Measurements from ENCODE around the gene SPINT4.

SPINT4 gene

GRCh38 chr20:45722047-45722446 lies at the start of gene SPINT4:
TSS of gene SPINT4 (plus strand) at chr20:45722347. CDS start at chr20:45722368, 21 bp downstream.
- TF ChIP-seq REST (IDR thresholded peaks at IDR 0.05; ENCODE audit: low read depth) (no peak), EP300 (IDR thresholded peaks at IDR 0.05; ENCODE audit: borderline replicate concordance) (no peak), CREB1 (IDR thresholded peaks at IDR 0.05; ENCODE audit: low read depth) (no peak), ZBTB7A (IDR thresholded peaks at IDR 0.05; ENCODE audit: low read depth) (no peak), TAF1 (IDR thresholded peaks at IDR 0.05; ENCODE audit: low read depth) (no peak), USF1 (IDR thresholded peaks at IDR 0.05) (no peak), TCF12 (IDR thresholded peaks at IDR 0.05; ENCODE audit: low read depth) (no peak), FOXM1 (IDR thresholded peaks at IDR 0.05; ENCODE audit: borderline replicate concordance, low read depth) (no peak), YY1 (IDR thresholded peaks at IDR 0.05; ENCODE audit: low read depth) (no peak), TEAD4 (IDR thresholded peaks at IDR 0.05) (no peak), NFIC (IDR thresholded peaks at IDR 0.05) (no peak), MAX (IDR thresholded peaks at IDR 0.05) (no peak), RAD21 (IDR thresholded peaks at IDR 0.05; ENCODE audit: low read depth) (no peak), CEBPB (IDR thresholded peaks at IDR 0.05) (no peak)

- TF ChIP-seq YY1 (IDR thresholded peaks at IDR 0.05; ENCODE audit: low read depth) (no peak), ZBTB7A (IDR thresholded peaks at IDR 0.05; ENCODE audit: low read depth) (no peak)
Measured at GRCh38 chr20:45672765-45673164, 49.4 kb upstream of the SPINT4 start.

- TF ChIP-seq CEBPB (IDR thresholded peaks at IDR 0.05), result no peak
- TF ChIP-seq ZBTB7A (IDR thresholded peaks at IDR 0.05; ENCODE audit: low read depth), result no peak
- TF ChIP-seq TEAD4 (IDR thresholded peaks at IDR 0.05), result no peak
- TF ChIP-seq NFIC (IDR thresholded peaks at IDR 0.05), result no peak
- TF ChIP-seq EGR1 (IDR thresholded peaks at IDR 0.05), result no peak
- TF ChIP-seq TCF12 (IDR thresholded peaks at IDR 0.05; ENCODE audit: low read depth), result no peak
Measured at GRCh38 chr20:45679650-45680049, 42.5 kb upstream of the SPINT4 start.

GRCh38 chr20:45685896-45686295 lies 36.3 kb upstream of the SPINT4 start:
- TF ChIP-seq ZBTB7A (IDR thresholded peaks at IDR 0.05; ENCODE audit: low read depth) (no peak), RAD21 (IDR thresholded peaks at IDR 0.05; ENCODE audit: low read depth) (peak; percentile 35; the same call in 1 of the 2 replicates), EP300 (IDR thresholded peaks at IDR 0.05; ENCODE audit: borderline replicate concordance) (no peak), CEBPB (IDR thresholded peaks at IDR 0.05) (no peak), MAX (IDR thresholded peaks at IDR 0.05) (no peak), TCF12 (IDR thresholded peaks at IDR 0.05; ENCODE audit: low read depth) (no peak), EGR1 (IDR thresholded peaks at IDR 0.05) (no peak)

GRCh38 chr20:45695496-45695895 lies 26.7 kb upstream of the SPINT4 start:
- no peak for TF ChIP-seq TAF1 (IDR thresholded peaks at IDR 0.05; ENCODE audit: low read depth)
- TF ChIP-seq CREB1 (IDR thresholded peaks at IDR 0.05; ENCODE audit: low read depth), result no peak
- no peak for TF ChIP-seq RAD21 (IDR thresholded peaks at IDR 0.05; ENCODE audit: low read depth)
- no peak for TF ChIP-seq ZBTB7A (IDR thresholded peaks at IDR 0.05; ENCODE audit: low read depth)
- TF ChIP-seq USF1 (IDR thresholded peaks at IDR 0.05), result no peak
- TF ChIP-seq TCF12 (IDR thresholded peaks at IDR 0.05; ENCODE audit: low read depth), result no peak
- TF ChIP-seq CEBPB (IDR thresholded peaks at IDR 0.05), result no peak
- no peak for TF ChIP-seq REST (IDR thresholded peaks at IDR 0.05; ENCODE audit: low read depth)
- no peak for TF ChIP-seq TEAD4 (IDR thresholded peaks at IDR 0.05)
- no peak for TF ChIP-seq YY1 (IDR thresholded peaks at IDR 0.05; ENCODE audit: low read depth)
- no peak for TF ChIP-seq NFIC (IDR thresholded peaks at IDR 0.05)
- TF ChIP-seq MAX (IDR thresholded peaks at IDR 0.05), result no peak
- TF ChIP-seq EP300 (IDR thresholded peaks at IDR 0.05; ENCODE audit: borderline replicate concordance), result no peak
- no peak for TF ChIP-seq EGR1 (IDR thresholded peaks at IDR 0.05)
- no peak for TF ChIP-seq FOXM1 (IDR thresholded peaks at IDR 0.05; ENCODE audit: borderline replicate concordance, low read depth)

GRCh38 chr20:45701104-45701503 lies 21.0 kb upstream of the SPINT4 start:
- no peak for TF ChIP-seq RAD21 (IDR thresholded peaks at IDR 0.05; ENCODE audit: low read depth)

Measured in Ishikawa (cell line).